ENCODE results near the gene TNKS1BP1.
"Not testable (repeated sequence)": the region's sequence is repeated elsewhere in the genome, so short reads cannot be mapped to it uniquely, and the experiment has no call there.

Gene TNKS1BP1

DNA sequence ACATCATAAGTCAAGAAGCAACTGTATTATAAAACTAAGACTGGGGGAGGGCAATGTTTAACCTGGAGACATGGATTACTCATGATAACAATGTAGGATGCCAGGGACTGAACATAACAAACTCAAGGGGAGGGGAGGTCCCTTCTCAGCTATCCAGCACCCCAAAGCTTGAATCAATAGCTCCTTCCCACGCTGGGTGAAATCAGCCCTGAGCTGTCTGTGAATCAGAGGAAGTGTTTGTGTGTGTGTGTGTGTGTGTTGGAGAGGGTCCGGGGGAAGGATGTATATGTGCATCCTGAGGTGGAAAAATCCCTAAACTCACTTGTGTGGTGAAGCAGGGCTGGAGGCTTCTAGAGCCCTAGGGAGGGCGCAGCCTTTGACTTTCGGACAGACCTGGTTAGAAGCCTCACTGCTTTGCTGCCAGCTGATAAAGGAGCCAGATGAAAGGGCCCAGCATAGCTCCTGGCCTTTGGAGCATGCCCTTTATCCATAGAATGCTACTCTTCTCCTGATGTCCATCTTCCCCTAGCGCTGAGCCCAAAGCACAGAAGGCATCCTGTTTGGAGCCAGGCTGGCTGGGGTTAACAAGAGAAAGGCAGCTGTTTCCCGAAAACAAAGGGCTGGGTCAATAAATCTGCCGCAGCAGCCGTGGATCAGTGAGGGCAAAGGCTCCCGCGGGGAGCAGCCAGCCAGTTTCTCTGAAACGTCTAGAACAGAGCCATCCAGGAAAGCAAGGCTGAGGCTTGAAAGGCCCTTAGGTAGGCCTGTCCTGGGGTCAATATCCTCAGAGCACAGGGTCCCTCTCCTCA lies 35.8 kb downstream of the TNKS1BP1 start:
- DNase-seq: no peak

DNA sequence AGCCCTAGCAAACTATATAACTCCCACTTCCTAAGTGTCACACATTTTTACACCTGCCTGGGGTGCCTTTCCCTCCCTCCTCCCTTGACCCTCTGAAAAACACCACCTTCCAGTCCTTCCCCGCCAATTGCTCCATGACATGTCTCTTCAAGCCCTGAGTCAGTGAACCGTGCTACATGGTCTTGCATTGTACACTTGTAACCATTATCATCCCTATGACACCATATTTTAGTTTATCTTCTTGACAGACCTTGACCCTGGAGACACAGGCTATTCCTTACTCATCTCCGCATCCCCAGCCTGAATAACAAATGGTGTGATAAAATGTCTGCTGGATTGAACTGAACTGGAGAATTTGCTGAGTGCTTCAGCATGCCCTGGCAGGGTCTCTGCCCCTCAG lies 36.9 kb downstream of the TNKS1BP1 start:
- no peak for DNase-seq

DNA sequence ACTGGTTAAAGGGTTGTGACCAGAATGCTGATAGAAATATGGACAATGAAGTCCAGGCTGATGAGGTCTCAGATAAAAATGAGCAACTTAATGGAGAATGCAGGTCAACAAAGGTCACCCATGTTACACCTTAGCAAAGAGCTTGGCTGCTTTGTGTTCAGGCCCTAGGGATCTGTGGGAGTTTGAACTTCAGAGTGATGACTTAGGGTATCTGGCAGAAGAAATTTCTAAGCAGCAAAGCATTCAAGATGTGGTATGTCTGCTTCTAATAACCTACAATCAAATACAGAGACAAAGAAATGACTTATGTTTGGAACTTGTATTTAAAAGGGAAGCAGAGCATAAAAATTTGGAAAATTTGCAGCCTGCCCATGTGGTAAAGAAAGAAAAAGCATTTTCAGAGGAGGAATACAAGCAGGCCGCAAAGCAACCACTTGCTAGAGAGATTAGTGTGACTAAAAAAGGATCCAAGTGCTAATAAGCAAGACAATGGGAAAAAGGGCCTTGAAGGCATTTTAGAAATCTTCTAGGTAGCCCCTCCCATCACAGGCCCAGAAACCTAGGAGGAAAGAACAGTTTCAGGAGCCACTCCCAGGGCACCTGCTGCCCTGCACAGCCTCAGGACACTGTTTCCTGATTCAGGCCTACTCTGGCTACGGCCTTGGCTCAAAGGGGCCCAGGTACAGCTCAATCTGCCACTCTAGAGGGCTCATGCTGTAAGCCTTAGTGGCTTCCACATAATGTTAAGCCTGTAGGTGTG lies 41.3 kb downstream of the TNKS1BP1 start:
- DNase-seq: no peak

DNA sequence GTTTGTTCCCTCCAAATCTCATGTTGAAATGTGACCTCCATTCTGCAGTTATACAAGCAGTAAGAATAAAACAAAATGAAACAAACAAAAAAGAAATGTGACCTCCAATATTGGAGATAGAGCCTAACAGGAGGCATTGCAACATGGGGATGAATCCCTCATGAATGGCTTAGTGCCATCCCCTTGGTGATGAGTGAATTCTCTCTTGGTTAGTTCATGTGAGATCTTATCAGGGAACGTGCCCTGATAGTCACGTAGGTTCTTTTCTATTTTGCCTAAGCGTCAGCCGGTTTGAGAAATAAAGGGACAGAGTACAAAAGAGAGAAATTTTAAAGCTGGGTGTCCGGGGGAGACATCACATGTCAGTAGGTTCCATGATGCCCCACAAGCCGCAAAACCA lies 43.2 kb downstream of the TNKS1BP1 start:
- DNase-seq: not testable (repeated sequence)

DNA sequence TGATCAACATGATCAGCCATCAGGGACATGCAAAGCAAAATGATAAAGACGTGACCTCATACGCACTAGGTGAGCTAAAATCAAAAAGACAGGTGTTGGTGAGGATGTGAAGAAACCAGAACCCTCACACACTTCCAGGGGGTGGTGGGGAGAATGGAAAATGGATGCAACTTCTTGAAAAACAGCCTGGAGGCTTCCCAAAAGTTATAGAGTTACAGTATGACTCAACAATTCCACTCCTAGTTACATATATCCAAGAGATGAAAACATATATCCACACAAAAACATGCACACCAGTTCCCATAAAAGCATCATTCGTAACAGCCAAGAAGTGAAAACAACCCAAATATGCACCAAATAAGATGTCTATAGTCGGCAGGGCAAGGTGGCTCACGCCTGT lies 45.6 kb downstream of the TNKS1BP1 start:
- DNase-seq: no peak

DNA sequence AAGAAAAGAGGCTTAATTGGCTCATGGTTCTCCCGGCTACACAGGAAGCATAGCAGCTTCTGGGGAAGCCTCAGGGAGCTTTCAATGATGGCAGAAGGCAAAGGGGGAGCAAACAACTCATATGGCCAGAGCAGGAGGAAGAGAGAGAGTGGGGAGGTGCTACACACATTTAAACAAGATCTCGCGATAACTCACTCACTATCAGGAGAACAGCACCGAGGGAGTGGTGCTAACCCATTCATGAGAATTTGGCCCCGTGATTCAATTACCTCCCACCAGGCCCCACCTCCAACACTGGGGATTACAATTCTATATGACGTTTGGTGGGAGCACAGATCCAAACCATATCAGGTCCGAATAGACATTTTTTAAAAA lies 46.0 kb downstream of the TNKS1BP1 start:
- no peak for DNase-seq

DNA sequence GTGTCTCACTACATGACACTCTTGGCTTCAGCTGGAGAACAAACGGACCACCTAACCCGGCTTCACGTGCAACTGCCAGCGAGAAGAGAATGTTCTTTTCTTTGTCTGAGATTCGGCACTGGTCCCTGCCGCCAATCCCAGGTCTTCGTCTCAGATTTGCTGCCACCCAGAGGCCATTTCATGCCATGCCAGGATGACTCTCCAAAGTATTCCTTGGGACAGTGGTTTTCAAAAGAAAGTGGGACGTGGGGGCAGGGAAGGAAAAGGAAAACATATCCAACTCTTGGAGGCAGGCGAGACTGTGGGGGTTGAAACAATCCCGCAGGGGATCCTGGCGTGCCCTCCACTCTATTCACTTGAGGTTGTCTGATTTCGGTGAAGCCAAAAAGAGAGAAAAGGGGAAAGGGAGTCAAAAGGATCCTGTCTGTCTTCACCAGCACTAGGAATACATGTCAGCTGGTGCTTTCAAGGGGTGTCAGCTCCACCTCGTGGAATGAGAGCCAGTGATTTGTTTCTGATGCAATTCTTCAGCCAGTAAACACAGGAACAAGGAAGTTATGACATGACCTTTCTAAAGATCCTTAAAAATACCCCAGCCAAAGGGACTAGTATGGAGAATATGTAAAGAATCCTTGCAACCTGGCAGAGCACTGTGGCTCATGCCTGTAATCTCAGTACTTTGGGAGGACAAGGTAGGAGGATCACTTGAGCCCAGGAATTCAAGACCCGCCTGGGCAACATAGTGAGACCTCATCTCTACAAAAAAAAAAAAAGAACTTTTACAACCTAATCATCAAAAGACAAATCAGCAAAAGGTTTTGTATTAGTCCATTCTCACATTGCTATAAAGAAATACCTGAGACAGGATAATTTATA lies 46.7 kb downstream of the TNKS1BP1 start:
- no peak for DNase-seq

DNA sequence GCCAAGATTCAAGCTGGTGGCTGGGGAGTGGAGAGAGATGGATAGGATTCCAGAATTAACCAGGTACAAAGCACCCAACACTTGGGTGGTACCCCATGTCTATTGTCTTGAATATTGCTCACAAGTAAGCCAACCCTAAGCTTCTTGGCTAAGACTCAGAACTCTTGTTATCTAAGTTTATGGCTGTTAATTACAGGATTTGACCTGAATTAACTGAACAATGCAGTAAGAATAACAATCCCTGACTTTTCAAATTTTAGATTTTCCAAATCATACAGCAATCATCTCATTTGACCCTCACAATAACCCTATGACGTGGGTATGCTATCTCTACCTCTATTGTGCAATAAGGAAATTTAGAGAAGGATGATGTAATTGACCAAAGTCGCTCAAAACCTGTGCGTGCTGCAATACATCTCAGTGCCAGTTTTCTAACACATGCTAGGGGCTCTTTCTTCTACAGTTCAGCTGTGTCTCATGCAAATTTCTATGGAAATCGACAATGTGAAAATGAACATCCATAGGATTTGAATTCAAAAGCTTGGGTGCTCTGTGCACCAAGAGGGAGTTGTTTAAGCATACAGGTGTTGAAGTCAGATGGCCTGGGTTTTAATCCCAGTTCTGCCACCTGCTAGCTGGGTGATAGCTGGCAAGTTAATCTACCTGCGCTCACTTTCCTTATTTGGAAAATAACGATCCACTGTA lies 47.6 kb downstream of the TNKS1BP1 start:
- no peak for DNase-seq

DNA sequence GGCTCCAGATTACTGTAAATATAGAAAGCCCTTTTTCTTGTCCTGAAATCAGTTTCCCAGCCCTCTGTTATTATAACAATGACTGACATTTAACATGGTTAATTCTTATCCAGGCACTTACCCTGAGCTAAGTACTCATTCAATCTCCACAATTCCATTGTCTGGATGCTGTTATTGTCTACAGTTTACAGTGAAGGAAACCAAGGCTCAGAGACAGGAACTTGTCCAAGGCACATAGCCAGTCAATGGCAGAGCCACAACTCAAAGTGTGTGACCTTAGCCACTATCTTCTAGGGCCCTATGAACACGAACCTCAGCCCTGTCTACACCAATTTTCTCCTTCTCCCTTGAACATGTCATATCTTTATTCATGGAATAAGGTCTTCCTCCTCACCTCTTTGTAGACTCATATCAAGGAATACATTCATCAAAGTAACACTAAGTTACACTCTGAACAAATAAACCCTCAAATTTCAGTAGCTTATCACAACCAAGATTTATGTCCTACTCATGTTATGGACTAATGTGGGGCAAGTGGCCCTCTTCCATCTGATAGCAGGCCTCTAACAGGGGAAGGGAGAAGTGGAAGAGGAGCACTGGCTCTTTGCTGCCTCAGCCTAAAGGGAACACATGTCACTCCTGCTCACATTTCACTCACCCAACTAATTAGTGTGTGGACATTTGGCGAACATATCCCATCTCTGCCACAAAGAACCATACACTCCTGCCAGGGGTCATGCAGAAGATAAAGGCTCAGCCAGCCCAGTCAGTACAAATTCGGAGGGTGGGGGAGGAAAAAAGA lies 48.4 kb downstream of the TNKS1BP1 start:
- no peak for DNase-seq

DNA sequence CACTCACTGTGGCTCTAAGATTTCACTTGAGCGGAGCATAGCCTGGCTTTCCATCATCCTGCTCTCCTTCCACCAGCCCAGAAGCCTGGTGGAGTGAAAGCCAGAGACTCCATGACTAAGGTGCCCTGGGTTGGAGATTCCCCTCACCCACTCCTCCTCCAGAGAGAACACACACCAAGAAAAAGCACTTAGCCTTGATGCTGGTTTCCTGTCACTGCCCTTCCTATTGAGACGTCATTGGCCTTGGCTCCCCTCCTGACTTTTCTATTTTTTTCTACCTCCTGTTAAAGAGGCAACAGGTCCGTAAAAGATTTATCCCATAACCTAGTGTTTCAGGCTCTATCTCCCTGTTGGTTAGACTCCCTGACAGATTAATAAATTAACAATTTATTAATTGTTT lies 49.2 kb downstream of the TNKS1BP1 start:
- no peak for DNase-seq

DNA sequence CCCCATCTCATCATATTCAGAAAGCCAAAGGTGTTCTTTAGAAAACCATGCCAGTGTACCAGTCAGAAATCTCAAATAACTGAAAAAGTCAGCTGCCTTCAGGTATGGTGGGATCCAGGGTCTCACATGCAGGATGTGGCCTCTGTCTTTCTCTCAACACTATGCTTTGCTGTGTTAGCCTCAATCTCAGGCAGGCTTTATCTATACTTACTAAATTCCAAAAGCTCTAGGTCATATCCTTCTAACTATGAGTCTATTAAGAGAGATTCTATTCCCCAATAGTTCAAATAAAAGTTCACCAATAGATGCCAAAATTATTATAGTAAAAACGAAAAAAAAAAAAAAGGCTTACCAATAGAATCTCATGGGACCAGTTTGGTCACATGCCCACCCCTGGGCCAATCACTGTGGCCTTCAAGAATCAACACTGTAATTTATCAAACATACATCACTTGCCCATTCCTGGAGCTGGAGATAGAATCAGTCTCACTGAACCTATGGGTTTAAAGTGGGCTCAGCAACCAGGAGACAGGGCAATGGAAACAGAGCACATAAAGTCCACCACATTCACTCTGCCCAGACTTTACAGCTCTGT lies 49.8 kb downstream of the TNKS1BP1 start:
- DNase-seq: no peak

DNA sequence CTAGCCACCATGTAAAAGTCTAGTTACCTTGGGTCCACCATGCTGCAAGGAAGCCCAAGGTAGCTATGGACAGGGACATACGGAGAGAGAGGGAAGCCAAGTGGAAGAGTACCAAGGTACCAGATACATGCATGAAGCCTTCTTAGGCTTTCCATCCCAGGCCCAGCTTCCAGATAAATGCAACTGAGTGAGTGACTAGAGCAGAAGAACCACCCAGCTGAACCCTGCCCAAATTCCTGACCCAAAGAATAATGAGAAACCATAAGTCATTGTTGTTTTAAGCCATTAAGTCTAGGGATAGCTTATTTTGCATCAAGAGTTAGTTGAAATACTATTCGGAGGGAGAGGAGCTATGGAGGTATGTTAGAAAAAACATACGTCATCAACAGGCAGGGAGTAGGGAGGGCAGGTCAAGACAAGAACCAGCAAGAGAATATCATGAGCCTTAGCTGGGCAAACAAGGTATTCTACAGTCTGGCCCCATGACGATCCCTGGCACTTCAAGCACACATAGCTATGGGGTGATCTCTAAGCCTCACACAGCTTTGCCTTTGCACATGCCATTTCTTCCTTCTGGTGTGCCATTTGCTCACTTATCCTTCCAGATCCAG lies 51.2 kb downstream of the TNKS1BP1 start:
- no peak for DNase-seq

DNA sequence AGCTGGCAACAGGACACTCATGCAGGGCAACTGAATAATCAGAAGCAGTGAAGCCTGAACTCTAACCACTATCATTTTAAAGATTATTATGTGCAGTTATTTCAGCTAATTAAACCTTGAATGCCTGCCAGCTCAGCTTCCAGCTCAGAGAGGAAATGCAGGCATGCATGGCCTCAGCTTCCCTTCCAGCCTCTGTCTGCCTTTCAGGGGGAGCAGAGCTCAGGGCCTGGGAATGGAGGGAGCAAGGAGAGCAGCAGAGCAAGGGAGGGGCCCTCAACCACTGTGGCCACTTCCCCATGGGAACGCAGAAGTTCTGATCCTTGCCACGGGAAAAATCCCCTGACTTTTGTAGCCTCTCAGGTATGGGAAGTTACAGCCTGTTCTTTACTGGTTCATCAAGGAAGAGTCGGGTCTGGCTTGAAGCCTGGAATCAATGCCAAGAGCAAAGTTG lies 55.2 kb downstream of the TNKS1BP1 start:
- no peak for DNase-seq

DNA sequence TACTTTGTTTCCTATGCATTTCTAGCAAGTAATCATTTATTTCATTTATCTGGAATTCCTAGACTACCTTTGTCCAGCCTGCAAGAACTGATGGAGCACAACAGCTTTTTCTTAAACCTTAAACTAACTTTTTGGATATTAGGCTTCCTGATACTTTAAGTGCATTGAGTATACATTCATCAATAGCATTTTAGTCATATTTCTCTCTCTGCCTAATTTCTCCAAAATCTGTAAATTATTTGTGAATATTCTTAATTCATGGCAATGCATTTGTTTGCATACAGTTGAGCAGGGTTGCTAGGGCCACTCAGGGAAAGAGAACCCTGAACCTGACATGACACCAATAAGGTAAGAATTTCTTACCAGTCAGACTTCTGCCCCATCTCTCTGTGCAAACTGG lies 58.6 kb downstream of the TNKS1BP1 start:
- no peak for DNase-seq

DNA sequence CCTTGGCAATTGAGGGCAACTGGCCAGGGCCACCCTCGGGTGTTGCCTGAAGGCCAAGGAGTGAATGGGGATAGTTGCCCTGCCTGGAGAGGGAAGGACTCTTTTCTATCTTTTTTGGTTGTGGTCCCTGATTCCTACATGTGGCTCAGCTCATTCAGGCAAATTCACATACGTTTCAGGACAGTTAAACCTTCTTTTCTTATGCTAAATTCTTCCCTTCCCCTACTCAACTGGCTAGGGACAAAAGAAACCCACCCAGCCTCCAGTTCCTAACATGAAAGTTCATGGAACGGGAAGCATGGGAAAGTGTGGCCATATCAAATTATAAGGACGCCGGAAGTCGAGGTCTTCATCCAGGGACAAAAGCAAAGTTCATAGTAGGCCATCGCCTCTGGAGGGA lies 61.4 kb downstream of the TNKS1BP1 start:
- DNase-seq: no peak

DNA sequence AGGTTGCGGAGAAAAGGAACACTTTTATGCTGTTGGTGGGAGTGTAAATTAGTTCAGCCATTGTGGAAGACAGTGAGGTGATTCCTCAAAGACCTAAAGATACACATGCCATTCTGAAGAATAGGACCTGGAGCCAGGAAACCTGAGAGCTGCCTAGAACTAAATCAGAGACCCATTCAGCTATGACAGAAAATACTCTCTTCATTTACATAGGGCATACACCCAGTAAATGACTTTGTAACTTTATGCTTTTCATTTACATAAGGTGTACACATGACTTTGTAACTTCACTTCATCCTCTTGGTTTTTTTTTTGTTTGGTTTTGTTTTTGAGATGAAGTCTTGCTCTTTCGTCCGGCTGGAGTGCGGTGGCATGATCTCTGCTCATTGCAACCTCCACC lies 62.6 kb downstream of the TNKS1BP1 start:
- no peak for DNase-seq

DNA sequence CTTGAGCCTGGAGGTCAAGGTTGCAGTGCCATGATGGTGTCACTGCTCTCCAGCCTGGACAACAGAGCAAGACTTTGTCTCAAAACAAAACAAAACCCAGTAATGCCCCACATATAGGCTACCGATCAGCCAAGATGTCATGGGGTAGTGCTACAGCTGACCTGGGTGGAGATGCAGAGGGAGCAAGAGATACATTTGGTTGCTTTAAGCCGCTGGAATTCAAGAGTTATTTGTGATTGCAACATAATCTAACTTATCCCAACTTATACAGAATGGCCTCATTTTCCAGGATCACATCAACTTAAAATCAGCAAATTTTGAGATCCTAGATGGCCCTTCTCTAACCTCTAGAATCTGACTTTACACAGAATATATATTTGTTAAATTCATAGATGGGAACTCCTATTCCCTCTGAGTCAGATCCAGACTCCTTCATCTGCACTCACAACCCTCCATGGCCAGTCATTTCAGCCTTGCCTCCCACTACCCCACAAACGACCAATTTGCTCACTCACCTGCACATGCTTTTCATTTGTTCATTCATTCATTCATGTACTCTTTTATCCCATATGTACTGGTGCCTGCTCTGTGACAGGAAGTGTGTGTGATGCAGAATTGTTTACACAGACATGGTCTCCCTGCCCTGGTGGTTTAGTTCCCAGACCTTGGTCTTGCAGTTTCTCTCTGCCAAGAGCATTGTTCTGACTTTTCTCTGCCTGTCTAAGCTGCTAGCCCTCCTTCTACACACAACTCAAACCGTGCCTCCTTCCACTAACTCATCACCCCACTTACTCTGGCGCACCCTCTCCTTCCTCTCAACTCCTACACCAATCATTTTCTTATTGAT lies 63.6 kb downstream of the TNKS1BP1 start:
- no peak for DNase-seq

DNA sequence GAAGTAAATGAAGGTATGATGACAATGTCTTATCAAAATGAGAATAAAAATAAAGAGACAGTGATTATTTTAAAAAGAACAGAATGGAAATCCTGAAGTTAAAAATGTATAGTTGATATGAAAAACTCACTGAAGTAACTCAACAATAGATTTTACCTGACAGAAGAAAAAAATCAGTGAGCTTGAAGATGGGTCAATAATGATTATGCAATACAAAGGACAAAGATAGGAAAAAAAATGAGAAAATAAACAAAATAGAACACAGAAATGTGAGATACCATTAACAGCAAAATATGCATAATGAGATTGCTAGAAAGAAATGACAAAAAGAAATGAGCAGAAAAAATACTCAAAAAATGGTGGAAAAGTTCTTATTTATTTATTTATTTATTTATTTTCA lies 68.6 kb downstream of the TNKS1BP1 start:
- no peak for DNase-seq

DNA sequence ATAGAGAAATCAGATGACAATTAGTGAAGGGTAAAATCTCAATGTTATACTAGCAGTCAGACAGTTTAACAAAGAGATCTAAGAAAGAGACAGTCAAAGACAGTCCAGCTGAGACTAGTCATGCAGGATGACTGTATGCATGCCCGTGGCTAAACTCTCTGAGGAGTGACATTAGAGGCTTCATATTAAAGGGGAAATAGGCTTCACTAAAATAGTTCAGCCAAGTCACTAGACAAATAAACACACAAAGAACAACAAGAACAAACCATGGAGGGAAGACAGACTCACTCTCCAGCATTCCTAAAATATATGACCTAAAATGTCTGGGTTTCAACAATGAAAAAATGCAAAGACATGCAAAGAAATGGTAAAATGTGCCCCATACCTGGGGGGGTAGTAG lies 69.1 kb downstream of the TNKS1BP1 start:
- DNase-seq: no peak

DNA sequence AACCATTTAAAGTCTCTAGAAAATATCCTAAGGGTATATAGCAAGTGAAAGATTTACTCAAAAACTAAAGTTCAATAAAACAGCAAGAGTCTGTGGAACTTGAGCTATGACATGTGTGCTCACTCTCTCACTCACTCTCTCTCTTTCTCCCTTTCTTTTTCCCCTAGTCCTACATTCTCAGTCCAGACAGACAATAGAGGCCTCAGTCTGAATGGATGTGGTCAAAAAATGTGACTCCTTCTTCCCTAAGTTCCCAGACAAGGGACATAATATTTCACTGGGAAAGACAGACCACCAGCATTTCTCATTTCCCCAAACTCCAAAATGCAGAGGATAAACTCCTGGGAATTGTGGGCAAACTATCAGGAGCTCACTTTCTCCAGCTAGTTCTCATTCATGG lies 70.1 kb downstream of the TNKS1BP1 start:
- no peak for DNase-seq

All from GDM1 (cell line).